NCI-H510A treated with DMSO at 0.1 percent for 48 hours (cell line): Measurements from ENCODE around the gene RRP12.

Experiments used
- DNase-seq: peaks from one replicate; lab custom pipeline; 2025; lab: John Stamatoyannopoulos, UW

Gene RRP12

DNA sequence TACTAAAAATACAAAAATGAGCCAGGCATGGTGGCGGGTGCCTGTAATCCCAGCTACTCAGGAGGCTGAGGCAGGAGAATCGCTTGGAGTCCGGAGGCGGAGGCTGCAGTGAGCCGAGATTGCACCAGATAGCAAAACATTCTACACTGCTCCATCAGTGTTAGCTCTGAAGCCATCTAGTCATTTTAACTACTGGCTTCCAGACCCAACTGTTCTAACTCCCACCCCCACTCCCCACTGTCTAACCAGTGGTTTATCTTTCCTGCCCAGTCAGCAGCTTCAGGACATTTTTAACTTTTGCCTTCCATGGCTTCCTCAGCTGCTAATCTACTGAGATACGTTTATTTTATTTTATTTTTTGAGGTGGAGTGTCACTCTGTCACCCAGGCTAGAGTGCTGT is 88.2 kb downstream of the RRP12 start:
- no peak for DNase-seq

DNA sequence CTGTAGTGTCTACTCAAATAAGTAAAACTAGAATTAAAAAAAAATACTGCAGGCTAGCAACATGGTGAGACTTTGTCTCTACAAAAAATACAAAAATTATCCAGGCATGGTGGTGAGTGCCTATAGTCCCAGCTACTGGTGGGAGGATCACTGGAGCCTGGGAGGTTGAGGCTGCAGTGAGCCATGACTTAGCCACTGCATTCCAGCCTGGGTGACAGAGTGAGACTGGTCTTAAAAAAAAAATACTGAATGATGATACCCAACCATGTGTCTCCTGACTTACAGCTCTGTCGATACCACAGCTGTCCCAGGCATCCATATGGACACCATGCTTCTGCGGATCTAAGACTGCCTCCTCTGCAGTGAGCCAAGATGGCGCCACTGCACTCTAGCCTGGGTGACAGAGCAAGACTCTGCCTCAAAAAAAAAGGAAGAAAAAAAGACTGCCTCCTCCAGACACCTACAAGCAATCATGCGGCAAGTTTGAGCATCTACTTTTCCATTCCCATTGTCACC is 90.0 kb downstream of the RRP12 start:
- no peak for DNase-seq

DNA sequence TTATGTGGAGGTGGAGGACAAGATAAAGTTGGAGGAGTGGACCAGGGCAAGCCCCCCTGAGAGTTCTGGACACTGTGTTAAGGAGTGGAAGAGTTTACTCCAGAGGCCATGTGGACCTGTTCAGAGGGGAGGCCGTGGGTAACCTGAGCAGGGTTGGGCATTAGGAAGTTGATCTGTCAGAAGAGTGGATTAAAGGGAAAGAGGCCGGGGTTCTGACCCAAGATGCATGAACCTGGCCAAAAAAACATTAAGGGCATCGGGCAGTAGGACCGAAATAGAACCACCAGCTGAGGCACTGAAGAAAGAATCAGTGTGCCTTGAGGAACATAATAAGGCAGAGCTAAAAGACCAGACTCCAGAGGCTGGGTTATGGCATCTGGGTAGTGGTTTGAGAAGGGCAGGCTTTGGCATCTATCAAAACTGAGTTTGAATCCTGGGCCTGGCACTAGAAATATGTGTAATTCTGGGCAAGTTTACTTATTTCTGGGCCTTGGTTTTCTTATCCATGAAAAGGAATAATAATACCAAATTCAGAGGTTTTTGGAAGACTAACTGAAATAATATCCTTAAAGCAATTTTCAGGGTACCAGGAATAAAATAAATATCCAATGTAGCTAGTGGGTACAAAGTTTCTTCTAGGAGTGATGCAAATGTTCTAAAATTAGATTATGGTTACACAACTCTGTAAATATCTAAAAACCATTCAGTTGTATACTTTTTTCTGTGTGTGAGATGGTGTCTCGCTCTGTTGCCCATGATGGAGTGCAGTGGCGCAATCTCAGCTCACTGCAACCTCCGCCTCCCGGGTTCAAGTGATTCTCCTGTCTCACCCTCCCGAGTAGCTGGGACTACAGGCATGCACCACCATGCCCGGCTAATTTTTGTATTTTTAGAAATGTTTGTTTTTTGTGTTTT is 93.0 kb downstream of the RRP12 start:
- DNase-seq, result no peak

DNA sequence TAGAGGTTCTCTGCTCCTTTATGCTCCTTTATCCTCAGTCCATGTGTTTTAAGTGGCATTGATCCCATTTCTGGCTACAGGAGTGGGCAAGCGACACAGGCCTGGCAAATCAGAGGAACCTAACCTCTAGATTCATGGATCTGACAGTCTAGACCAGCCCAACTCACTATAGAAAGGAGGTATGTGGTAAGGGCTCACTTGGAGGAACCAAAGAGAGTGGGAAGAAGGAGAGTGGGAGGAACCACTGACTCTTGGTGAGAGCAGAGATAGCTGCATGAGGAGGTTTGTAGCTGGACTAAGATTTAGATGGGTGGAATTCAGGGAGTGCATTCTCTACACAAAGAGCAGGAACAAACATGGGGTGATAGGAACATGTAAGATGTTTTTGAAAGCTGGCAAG is 93.7 kb downstream of the RRP12 start:
- no peak for DNase-seq
